Activated T-cell treated with anti-CD3 and anti-CD28 coated beads for 4 hours (primary cell): Measurements from ENCODE around the gene EIF4E1B.

ENCODE experiments used
- DNase-seq: peaks from one replicate; pipeline ENCODE4 v3.0.0-alpha.2; 2020

EIF4E1B gene

DNA sequence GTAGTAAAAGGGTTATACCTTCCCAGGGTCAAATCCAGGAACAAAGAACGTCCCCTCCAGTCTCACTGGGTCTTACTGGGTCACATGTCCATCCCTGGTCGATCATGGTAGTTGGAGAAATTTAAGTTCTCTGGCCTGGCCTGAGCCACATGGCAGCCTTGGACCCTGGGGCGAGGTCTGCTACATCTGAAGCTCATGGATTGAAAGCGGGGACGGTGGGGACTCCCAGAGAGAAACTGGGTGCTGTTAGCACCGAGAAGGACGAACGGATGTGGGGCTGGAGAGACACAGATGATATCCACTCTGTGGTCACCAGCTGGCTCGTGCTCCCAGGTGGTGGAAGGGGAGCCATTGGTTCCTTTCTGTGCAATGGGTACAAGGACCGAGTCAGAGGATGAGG, 63.7 kb downstream of the EIF4E1B start:
- DNase-seq: no peak

DNA sequence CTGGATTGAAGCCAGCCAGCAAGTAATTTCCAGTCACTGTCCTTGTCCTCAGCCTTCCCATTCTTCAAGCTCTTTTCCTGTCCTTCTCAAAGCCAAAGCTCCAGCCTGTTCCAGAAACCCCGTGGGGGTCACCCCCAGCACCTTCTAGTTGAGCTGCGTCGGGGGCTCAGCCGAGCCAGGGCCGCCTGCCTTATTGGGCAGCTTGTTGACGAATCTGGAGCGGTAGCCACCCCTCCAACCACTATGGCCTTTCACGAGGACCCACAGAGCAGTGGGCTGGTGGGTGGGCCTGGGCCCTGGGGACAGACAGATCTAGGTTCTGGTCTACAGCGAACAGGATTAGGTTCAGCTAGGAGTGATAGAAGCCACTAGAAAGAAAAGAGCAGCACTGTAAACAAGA, 64.2 kb downstream of the EIF4E1B start:
- no peak for DNase-seq

DNA sequence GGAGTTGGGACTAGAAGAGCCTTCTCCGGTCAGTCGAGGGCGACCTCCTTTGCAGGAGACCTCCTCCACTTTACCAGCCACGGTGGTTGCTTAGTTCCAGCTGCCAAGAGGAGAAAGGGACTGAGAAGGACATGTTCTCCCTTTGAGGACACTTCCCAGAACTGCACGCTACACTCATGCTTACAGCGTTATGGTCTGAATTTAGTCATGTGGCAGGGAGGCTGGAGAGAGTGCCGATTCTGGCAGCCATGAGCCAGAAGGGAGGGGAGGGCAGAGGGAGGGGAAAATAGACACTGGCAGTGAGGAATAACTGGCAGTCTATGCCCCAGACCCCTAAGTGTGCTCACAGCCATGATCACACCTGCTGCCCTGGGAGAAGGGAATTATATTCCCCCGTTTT, 64.6 kb downstream of the EIF4E1B start:
- no peak for DNase-seq
